Fibroblast of the aortic adventitia (primary cell): ENCODE data around the gene EML1. TPM values are rescaled to one million over a fixed set of nuclear protein-coding genes. Genes with fewer than 3 reads are reported as not detected.

ENCODE experiments used
- DNase-seq: peaks from one replicate; pipeline ENCODE4 v3.0.0-alpha.2; 2010; ENCODE audit warnings: low read depth
- H3K4me3 ChIP-seq: 2 replicates; pipeline ENCODE4 v1.5.1; 2011; ENCODE audit warnings: low read depth, mild to moderate bottlenecking, control low read depth, low read length, moderate library complexity
- total RNA-seq: library from RNA; depleted of rRNA; stranded (reverse); fragments of >200 nt; gene quantifications from 2 replicates; pipeline ENCODE4 v1.2.3, GENCODE V29; 2012; ENCODE audit warnings: low replicate concordance
- TF ChIP-seq, protein P1 (sequence below): IDR thresholded peaks from 2 replicates; pipeline ENCODE4 v1.5.1; 2011; ENCODE audit warnings: mild to moderate bottlenecking, low read length, control low read depth, inconsistent platforms; ENCODE audit not compliant: insufficient read depth

Gene EML1
- total RNA-seq, 1 donor, result 80.3 TPM

DNA sequence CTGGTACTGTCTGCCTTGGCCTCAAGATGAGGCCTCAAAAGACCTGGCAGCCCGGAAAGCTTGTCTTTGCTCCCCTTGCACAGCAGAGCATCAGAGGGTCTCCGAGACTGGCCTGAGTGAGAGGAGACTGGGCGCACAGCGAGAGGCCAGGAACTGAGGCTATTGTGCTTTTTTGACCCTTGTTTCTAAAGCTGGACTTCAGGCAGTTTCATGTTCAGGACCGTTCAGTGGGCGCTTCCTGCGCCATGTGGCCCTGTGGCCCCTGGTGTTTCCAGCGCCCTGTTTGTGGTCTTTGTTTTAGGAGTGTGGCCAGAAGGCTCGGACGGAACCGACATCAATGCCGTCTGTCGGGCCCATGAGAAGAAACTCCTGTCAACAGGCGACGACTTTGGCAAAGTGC is 145.7 kb downstream of the EML1 start:
- DNase-seq, result no peak
- TF ChIP-seq, protein P1, sequence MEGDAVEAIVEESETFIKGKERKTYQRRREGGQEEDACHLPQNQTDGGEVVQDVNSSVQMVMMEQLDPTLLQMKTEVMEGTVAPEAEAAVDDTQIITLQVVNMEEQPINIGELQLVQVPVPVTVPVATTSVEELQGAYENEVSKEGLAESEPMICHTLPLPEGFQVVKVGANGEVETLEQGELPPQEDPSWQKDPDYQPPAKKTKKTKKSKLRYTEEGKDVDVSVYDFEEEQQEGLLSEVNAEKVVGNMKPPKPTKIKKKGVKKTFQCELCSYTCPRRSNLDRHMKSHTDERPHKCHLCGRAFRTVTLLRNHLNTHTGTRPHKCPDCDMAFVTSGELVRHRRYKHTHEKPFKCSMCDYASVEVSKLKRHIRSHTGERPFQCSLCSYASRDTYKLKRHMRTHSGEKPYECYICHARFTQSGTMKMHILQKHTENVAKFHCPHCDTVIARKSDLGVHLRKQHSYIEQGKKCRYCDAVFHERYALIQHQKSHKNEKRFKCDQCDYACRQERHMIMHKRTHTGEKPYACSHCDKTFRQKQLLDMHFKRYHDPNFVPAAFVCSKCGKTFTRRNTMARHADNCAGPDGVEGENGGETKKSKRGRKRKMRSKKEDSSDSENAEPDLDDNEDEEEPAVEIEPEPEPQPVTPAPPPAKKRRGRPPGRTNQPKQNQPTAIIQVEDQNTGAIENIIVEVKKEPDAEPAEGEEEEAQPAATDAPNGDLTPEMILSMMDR, result no peak
- H3K4me3 ChIP-seq, result no peak overlapping the region

DNA sequence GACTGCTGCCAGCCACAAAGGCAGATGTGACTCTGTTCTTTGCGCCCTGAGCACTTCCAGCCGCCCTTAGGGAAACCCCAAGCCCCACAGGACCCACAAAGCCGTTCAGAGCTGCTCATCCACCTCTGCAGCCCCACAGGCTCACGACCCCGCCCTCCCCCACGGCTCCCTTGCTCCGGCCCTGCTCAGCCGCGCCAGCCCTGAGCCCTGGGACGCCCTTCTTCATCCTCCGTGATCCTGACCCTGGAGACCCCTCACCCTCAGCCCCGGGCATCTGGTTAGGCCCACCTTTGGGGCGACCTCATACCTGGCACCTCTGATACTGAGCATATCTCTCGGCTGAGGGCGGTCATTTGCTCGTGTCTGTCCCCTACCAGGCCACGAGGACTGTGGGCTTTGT is 146.2 kb downstream of the EML1 start:
- H3K4me3 ChIP-seq, result no peak overlapping the region
- no peak for DNase-seq
- TF ChIP-seq, protein P1, result no peak

DNA sequence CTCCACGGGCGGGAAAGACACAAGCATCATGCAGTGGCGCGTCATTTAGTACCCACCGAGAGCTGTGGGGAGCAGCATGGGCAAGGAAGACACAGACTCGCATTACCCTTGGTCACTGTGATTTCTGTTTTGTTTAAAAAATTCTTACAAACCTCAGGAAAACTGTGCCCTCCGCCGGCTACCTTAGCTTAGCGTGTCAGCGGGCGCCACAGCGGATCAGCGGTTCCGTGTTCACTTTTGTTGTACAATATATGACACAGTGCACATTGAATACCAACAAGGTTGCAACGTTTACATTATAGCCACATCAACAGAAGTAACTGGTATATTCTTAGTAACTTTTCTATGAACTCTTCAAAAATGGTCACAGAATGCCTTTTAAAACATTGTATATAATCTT is 146.9 kb downstream of the EML1 start:
- DNase-seq, result no peak
- no peak overlapping the region for H3K4me3 ChIP-seq
- TF ChIP-seq, protein P1, result no peak

DNA sequence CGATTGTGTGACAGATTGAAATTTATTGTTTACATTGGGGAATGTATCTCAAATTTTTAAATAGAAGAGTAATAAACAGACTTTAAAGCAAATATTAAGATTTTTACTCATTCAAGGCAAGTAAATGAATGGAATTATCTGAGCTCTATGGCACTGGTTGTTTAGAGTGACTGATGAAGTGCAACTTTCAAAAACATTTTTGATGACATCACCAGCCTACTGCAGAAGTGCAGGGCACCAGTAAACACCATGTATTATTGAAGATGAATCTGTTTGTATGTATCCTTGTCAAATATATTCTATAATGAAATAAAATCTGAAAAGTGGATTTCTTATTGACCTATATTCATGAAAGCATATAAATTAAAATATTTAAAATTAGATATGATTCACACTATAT is 148.0 kb downstream of the EML1 start:
- no peak for DNase-seq
- TF ChIP-seq, protein P1, result no peak
- no peak overlapping the region for H3K4me3 ChIP-seq

DNA sequence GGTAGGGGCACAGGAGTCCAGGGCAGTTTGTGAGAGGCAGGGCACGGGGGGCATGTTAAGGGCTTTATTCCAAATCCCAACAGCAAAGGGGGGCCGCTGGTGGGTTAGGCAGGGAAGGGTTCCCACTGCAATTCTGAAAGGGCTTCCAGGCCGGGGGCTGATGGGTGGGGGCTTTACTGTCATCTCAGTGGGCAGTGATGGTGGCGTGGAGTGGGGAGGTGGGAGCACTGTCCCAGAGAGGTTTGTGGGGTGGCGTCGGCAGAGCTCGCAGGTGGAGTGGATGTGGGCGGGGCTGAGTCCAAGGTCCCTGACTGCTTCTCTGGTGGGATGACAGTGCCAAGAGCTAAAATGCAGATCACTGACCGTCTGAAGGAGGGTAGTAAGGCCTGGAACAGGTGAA is 150.4 kb downstream of the EML1 start:
- H3K4me3 ChIP-seq, result no peak overlapping the region
- no peak for DNase-seq
- TF ChIP-seq, protein P1, result no peak

DNA sequence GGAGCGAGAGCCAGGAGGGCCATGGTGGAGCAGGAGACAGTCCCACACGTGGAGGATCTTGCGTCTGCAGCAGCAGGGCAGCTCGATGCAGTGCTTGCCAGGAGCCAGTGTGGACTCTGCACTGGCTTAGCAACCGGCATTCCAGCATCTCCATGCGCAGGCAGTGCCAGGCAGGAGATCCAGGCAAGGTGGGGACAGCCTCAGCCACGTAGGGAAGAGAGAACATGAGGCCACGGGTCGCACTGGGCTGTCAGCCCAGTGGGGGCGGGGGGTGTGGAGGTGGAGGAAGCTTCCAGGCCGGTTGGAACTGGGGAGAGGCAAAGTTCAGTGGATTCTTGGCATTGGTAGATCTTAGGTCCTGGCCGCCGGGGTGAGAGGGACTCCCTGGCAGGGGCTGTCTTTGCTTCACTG is 151.0 kb downstream of the EML1 start:
- no peak for DNase-seq
- no peak overlapping the region for H3K4me3 ChIP-seq
- TF ChIP-seq, protein P1, result no peak
